ENCODE data around the gene ARHGAP35.
"Not testable (repeated sequence)": the region's sequence is repeated elsewhere in the genome, so short reads cannot be mapped to it uniquely, and the experiment has no call there.

ARHGAP35 gene

GRCh38 chr19:46871173-46871572, 10.4 kb downstream of the ARHGAP35 start:
- not testable (repeated sequence) for DNase-seq (ENCODE audit: low spot score)

GRCh38 chr19:46872967-46873366, 12.2 kb downstream of the ARHGAP35 start:
- no peak for DNase-seq (ENCODE audit: low spot score)

GRCh38 chr19:46875234-46875633, 14.4 kb downstream of the ARHGAP35 start:
- DNase-seq (ENCODE audit: low spot score): no peak

GRCh38 chr19:46875657-46876056, 14.9 kb downstream of the ARHGAP35 start:
- DNase-seq (ENCODE audit: low spot score): no peak

GRCh38 chr19:46878613-46879375, 18.0 kb downstream of the ARHGAP35 start:
- DNase-seq (ENCODE audit: low spot score): no peak

- DNase-seq (ENCODE audit: low spot score): no peak
These were observed 19.6 kb downstream of the ARHGAP35 start for GRCh38 chr19:46880431-46880830.

- DNase-seq (ENCODE audit: low spot score): no peak
These were observed 20.3 kb downstream of the ARHGAP35 start for GRCh38 chr19:46881092-46881491.

GRCh38 chr19:46882034-46882433, 21.2 kb downstream of the ARHGAP35 start:
- DNase-seq (ENCODE audit: low spot score): no peak

GRCh38 chr19:46882751-46883150, 22.0 kb downstream of the ARHGAP35 start:
- DNase-seq (ENCODE audit: low spot score): not testable (repeated sequence)

GRCh38 chr19:46885411-46885810, 24.6 kb downstream of the ARHGAP35 start:
- DNase-seq (ENCODE audit: low spot score): no peak

GRCh38 chr19:46886546-46887239, 25.9 kb downstream of the ARHGAP35 start:
- DNase-seq (ENCODE audit: low spot score): no peak

GRCh38 chr19:46887240-46887782, 26.5 kb downstream of the ARHGAP35 start:
- no peak for DNase-seq (ENCODE audit: low spot score)

GRCh38 chr19:46890423-46891170, 29.8 kb downstream of the ARHGAP35 start:
- no peak for DNase-seq (ENCODE audit: low spot score)

GRCh38 chr19:46892252-46893179, 31.7 kb downstream of the ARHGAP35 start:
- DNase-seq (ENCODE audit: low spot score): peak; percentile 57

GRCh38 chr19:46896076-46896794, 35.4 kb downstream of the ARHGAP35 start:
- peak; percentile 25 for DNase-seq (ENCODE audit: low spot score)

GRCh38 chr19:46898731-46899130, 37.9 kb downstream of the ARHGAP35 start:
- DNase-seq (ENCODE audit: low spot score): no peak

GRCh38 chr19:46900341-46900740, 39.5 kb downstream of the ARHGAP35 start:
- DNase-seq (ENCODE audit: low spot score): no peak

GRCh38 chr19:46901701-46902401, 41.1 kb downstream of the ARHGAP35 start:
- no peak for DNase-seq (ENCODE audit: low spot score)

GRCh38 chr19:46902402-46902766, 41.6 kb downstream of the ARHGAP35 start:
- no peak for DNase-seq (ENCODE audit: low spot score)

- DNase-seq (ENCODE audit: low spot score): no peak
These were observed 42.7 kb downstream of the ARHGAP35 start for GRCh38 chr19:46903458-46903857.

All from germinal center (tissue), 1 donor.